ENCODE data around the gene ZNF451.
"Not testable (repeated sequence)": the region's sequence is repeated elsewhere in the genome, so short reads cannot be mapped to it uniquely, and the experiment has no call there.

The ZNF451 gene

GRCh38 chr6:57069228-57069627 lies 20.8 kb upstream of the ZNF451 start:
- Histone ChIP-seq H3K4me3 (ENCODE audit: low read length) (0 out of 2 replicates have a peak overlapping the region, but pooled peaks have one; percentile 26), H3K27ac (ENCODE audit: low read length) (no peak overlapping the region), H3K36me3 (ENCODE audit: insufficient read depth, low read depth, low read length) (peaks cover 2% of the 10 kb centered on the region; the same call in 1 of the 2 replicates), H3K27me3 (ENCODE audit: insufficient read depth, low read length) (peaks cover 38% of the 10 kb centered on the region), H3K9ac (ENCODE audit: low read depth, low read length) (no peak overlapping the region), H3K9me3 (ENCODE audit: insufficient read depth, low read depth, low read length) (no peaks in the 10 kb centered on the region), H3K4me1 (ENCODE audit: insufficient read depth, low read length) (peaks cover 22% of the 10 kb centered on the region)

GRCh38 chr6:57069920-57070331 lies 20.1 kb upstream of the ZNF451 start:
- H3K4me1 ChIP-seq (ENCODE audit: insufficient read depth, low read length) = peaks cover 22% of the 10 kb centered on the region
- H3K27ac ChIP-seq (ENCODE audit: low read length) = no peak overlapping the region
- no peak overlapping the region for H3K9ac ChIP-seq (ENCODE audit: low read depth, low read length)
- H3K27me3 ChIP-seq (ENCODE audit: insufficient read depth, low read length) = peaks cover 43% of the 10 kb centered on the region
- peak overlapping the region; percentile 39 for H3K4me3 ChIP-seq (ENCODE audit: low read length)
- no peaks in the 10 kb centered on the region for H3K9me3 ChIP-seq (ENCODE audit: insufficient read depth, low read depth, low read length)
- no peaks in the 10 kb centered on the region; the same call in 1 of the 2 replicates for H3K36me3 ChIP-seq (ENCODE audit: insufficient read depth, low read depth, low read length)

GRCh38 chr6:57072108-57072507 lies 17.9 kb upstream of the ZNF451 start:
- Histone ChIP-seq H3K4me1 (ENCODE audit: insufficient read depth, low read length) (peaks cover 22% of the 10 kb centered on the region), H3K4me3 (ENCODE audit: low read length) (no peak overlapping the region), H3K36me3 (ENCODE audit: insufficient read depth, low read depth, low read length) (no peaks in the 10 kb centered on the region), H3K9me3 (ENCODE audit: insufficient read depth, low read depth, low read length) (no peaks in the 10 kb centered on the region), H3K27ac (ENCODE audit: low read length) (no peak overlapping the region), H3K27me3 (ENCODE audit: insufficient read depth, low read length) (peaks cover 57% of the 10 kb centered on the region), H3K9ac (ENCODE audit: low read depth, low read length) (no peak overlapping the region)

- no peaks in the 10 kb centered on the region for H3K36me3 ChIP-seq (ENCODE audit: insufficient read depth, low read depth, low read length)
- H3K27me3 ChIP-seq (ENCODE audit: insufficient read depth, low read length) = peaks cover 57% of the 10 kb centered on the region
- H3K27ac ChIP-seq (ENCODE audit: low read length) = no peak overlapping the region
- peaks cover 18% of the 10 kb centered on the region for H3K4me1 ChIP-seq (ENCODE audit: insufficient read depth, low read length)
- no peak overlapping the region for H3K9ac ChIP-seq (ENCODE audit: low read depth, low read length)
- no peak overlapping the region for H3K4me3 ChIP-seq (ENCODE audit: low read length)
- no peaks in the 10 kb centered on the region for H3K9me3 ChIP-seq (ENCODE audit: insufficient read depth, low read depth, low read length)
Observed at GRCh38 chr6:57074383-57074782, 15.6 kb upstream of the ZNF451 start.

GRCh38 chr6:57075092-57075491 lies 14.9 kb upstream of the ZNF451 start:
- Histone ChIP-seq H3K9ac (ENCODE audit: low read depth, low read length) (no peak overlapping the region), H3K36me3 (ENCODE audit: insufficient read depth, low read depth, low read length) (no peaks in the 10 kb centered on the region), H3K27ac (ENCODE audit: low read length) (no peak overlapping the region), H3K4me1 (ENCODE audit: insufficient read depth, low read length) (peaks cover 12% of the 10 kb centered on the region), H3K4me3 (ENCODE audit: low read length) (no peak overlapping the region), H3K9me3 (ENCODE audit: insufficient read depth, low read depth, low read length) (no peaks in the 10 kb centered on the region), H3K27me3 (ENCODE audit: insufficient read depth, low read length) (peaks cover 57% of the 10 kb centered on the region)

- no peaks in the 10 kb centered on the region; the same call in 1 of the 2 replicates for H3K9me3 ChIP-seq (ENCODE audit: insufficient read depth, low read depth, low read length)
- H3K4me3 ChIP-seq (ENCODE audit: low read length) = no peak overlapping the region
- H3K36me3 ChIP-seq (ENCODE audit: insufficient read depth, low read depth, low read length) = no peaks in the 10 kb centered on the region
Observed at GRCh38 chr6:57078531-57079207, 11.3 kb upstream of the ZNF451 start.

GRCh38 chr6:57085471-57085870 lies 4.5 kb upstream of the ZNF451 start:
- H3K27me3 ChIP-seq (ENCODE audit: insufficient read depth, low read length) = no peaks in the 10 kb centered on the region

More at GRCh38 chr6:57078531-57079207, 11.3 kb upstream of the ZNF451 start:
- Histone ChIP-seq H3K27ac (ENCODE audit: low read length) (no peak overlapping the region), H3K27me3 (ENCODE audit: insufficient read depth, low read length) (peaks cover 24% of the 10 kb centered on the region), H3K4me1 (ENCODE audit: insufficient read depth, low read length) (peaks cover 5% of the 10 kb centered on the region; the same call in 1 of the 2 replicates), H3K9ac (ENCODE audit: low read depth, low read length) (no peak overlapping the region)

GRCh38 chr6:57086843-57087242 lies 3.1 kb upstream of the ZNF451 start:
- H3K27me3 ChIP-seq (ENCODE audit: insufficient read depth, low read length) = no peaks in the 10 kb centered on the region
- peaks cover 9% of the 10 kb centered on the region; the same call in 1 of the 2 replicates for H3K4me1 ChIP-seq (ENCODE audit: insufficient read depth, low read length)
- no peak overlapping the region for H3K4me3 ChIP-seq (ENCODE audit: low read length)
- peaks cover 4% of the 10 kb centered on the region; the same call in 1 of the 2 replicates for H3K36me3 ChIP-seq (ENCODE audit: insufficient read depth, low read depth, low read length)
- no peaks in the 10 kb centered on the region for H3K9me3 ChIP-seq (ENCODE audit: insufficient read depth, low read depth, low read length)
- H3K9ac ChIP-seq (ENCODE audit: low read depth, low read length) = no peak overlapping the region
- H3K27ac ChIP-seq (ENCODE audit: low read length) = no peak overlapping the region

More at GRCh38 chr6:57085471-57085870, 4.5 kb upstream of the ZNF451 start:
- Histone ChIP-seq H3K4me3 (ENCODE audit: low read length) (no peak overlapping the region), H3K27ac (ENCODE audit: low read length) (no peak overlapping the region), H3K4me1 (ENCODE audit: insufficient read depth, low read length) (peaks cover 5% of the 10 kb centered on the region; the same call in 1 of the 2 replicates), H3K9me3 (ENCODE audit: insufficient read depth, low read depth, low read length) (no peaks in the 10 kb centered on the region), H3K36me3 (ENCODE audit: insufficient read depth, low read depth, low read length) (no peaks in the 10 kb centered on the region), H3K9ac (ENCODE audit: low read depth, low read length) (no peak overlapping the region)

GRCh38 chr6:57087916-57088315 lies 2.1 kb upstream of the ZNF451 start:
- H3K27me3 ChIP-seq (ENCODE audit: insufficient read depth, low read length) = no peaks in the 10 kb centered on the region
- H3K9ac ChIP-seq (ENCODE audit: low read depth, low read length) = no peak overlapping the region
- H3K4me1 ChIP-seq (ENCODE audit: insufficient read depth, low read length) = peaks cover 10% of the 10 kb centered on the region; the same call in 1 of the 2 replicates
- peaks cover 15% of the 10 kb centered on the region for H3K36me3 ChIP-seq (ENCODE audit: insufficient read depth, low read depth, low read length)
- no peaks in the 10 kb centered on the region for H3K9me3 ChIP-seq (ENCODE audit: insufficient read depth, low read depth, low read length)
- no peak overlapping the region for H3K4me3 ChIP-seq (ENCODE audit: low read length)
- no peak overlapping the region for H3K27ac ChIP-seq (ENCODE audit: low read length)

GRCh38 chr6:57089265-57089664 lies 723 bp upstream of the ZNF451 start:
- H3K4me1 ChIP-seq (ENCODE audit: insufficient read depth, low read length) = peaks cover 10% of the 10 kb centered on the region; the same call in 1 of the 2 replicates
- peaks cover 24% of the 10 kb centered on the region for H3K36me3 ChIP-seq (ENCODE audit: insufficient read depth, low read depth, low read length)
- no peaks in the 10 kb centered on the region for H3K27me3 ChIP-seq (ENCODE audit: insufficient read depth, low read length)
- no peak overlapping the region for H3K9ac ChIP-seq (ENCODE audit: low read depth, low read length)
- peak overlapping the region; percentile 70 for H3K4me3 ChIP-seq (ENCODE audit: low read length)
- no peaks in the 10 kb centered on the region for H3K9me3 ChIP-seq (ENCODE audit: insufficient read depth, low read depth, low read length)
- H3K27ac ChIP-seq (ENCODE audit: low read length) = no peak overlapping the region

- H3K9me3 ChIP-seq (ENCODE audit: insufficient read depth, low read depth, low read length); H3K9ac ChIP-seq (ENCODE audit: low read depth, low read length); H3K4me1 ChIP-seq (ENCODE audit: insufficient read depth, low read length); H3K27ac ChIP-seq (ENCODE audit: low read length); H3K27me3 ChIP-seq (ENCODE audit: insufficient read depth, low read length): not testable (repeated sequence)
- Histone ChIP-seq H3K4me3 (ENCODE audit: low read length) (peak overlapping the region; percentile 70; the same call in 1 of the 2 replicates), H3K36me3 (ENCODE audit: insufficient read depth, low read depth, low read length) (peaks cover 27% of the 10 kb centered on the region)
Observed at GRCh38 chr6:57090458-57091067, 575 bp downstream of the ZNF451 start.

GRCh38 chr6:57091375-57091774 lies 1.4 kb downstream of the ZNF451 start:
- H3K4me1 ChIP-seq (ENCODE audit: insufficient read depth, low read length); H3K9me3 ChIP-seq (ENCODE audit: insufficient read depth, low read depth, low read length); H3K27ac ChIP-seq (ENCODE audit: low read length); H3K27me3 ChIP-seq (ENCODE audit: insufficient read depth, low read length): not testable (repeated sequence)
- Histone ChIP-seq H3K9ac (ENCODE audit: low read depth, low read length) (peak overlapping the region; percentile 3; the same call in 1 of the 2 replicates), H3K4me3 (ENCODE audit: low read length) (peak overlapping the region; percentile 47; the same call in 1 of the 2 replicates), H3K36me3 (ENCODE audit: insufficient read depth, low read depth, low read length) (peaks cover 27% of the 10 kb centered on the region)
